GM19455 (cell line): Measurements from ENCODE around the gene SCAMP3.
"Not testable (repeated sequence)": the region's sequence is repeated elsewhere in the genome, so short reads cannot be mapped to it uniquely, and the experiment has no call there.

Experiments
- ATAC-seq: cut with Tn5 transposase; IDR thresholded peaks from one replicate; pipeline ENCODE4 v1.9.1; 2021; ENCODE audit not compliant: unreplicated experiment

SCAMP3 gene

GRCh38 chr1:155232001-155232978 lies 29.9 kb downstream of the SCAMP3 start:
- not testable (repeated sequence) for ATAC-seq

GRCh38 chr1:155231302-155231701 lies 30.9 kb downstream of the SCAMP3 start:
- not testable (repeated sequence) for ATAC-seq

GRCh38 chr1:155228096-155228427 lies 34.1 kb downstream of the SCAMP3 start:
- no peak for ATAC-seq

- ATAC-seq = peak; percentile 82
Observed at GRCh38 chr1:155227261-155228095, 34.7 kb downstream of the SCAMP3 start.

DNA sequence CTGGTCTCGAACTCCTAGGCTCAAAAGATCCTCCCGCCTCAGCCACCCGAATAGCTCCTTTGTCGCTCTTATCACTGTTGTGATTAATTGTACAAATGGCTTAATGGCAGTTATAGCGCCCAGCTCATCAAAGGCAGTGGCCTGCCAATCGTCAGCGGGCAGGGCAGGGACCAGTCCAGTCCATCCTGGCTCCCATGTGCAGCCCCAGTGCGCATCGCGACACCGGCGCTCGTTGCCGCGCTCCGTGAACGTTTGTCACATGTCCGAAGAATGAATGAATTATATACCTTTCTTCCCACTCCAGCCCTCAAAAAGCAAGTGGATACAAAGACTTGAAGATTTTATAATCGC lies 35.3 kb downstream of the SCAMP3 start:
- no peak for ATAC-seq

- ATAC-seq = no peak
Observed at GRCh38 chr1:155226188-155226909, 35.8 kb downstream of the SCAMP3 start.

GRCh38 chr1:155225404-155225759 lies 36.8 kb downstream of the SCAMP3 start:
- not testable (repeated sequence) for ATAC-seq

DNA sequence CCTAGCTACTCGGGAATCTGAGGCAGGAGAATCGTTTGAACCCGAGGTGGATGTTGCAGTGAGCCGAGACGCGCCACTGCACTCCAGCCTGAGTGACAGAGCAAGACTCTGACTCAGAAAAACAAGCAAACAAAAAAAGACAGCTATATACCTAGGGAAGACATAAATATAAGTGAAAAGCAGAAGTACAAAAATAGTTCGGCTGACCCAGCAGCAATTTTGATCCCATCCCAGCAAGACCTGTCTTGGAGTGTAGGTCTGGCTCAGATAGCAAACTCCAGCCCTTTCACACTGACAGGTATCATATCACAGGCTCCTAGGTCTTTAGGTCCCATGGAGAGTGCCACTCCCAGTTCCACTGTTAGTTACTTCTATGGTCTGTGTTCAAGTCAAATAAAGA lies 39.1 kb downstream of the SCAMP3 start:
- no peak for ATAC-seq

GRCh38 chr1:155220211-155220965 lies 41.8 kb downstream of the SCAMP3 start:
- ATAC-seq = not testable (repeated sequence)

GRCh38 chr1:155219592-155220031 lies 42.5 kb downstream of the SCAMP3 start:
- no peak for ATAC-seq

- no peak for ATAC-seq
Observed at GRCh38 chr1:155218854-155219591, 43.1 kb downstream of the SCAMP3 start.

DNA sequence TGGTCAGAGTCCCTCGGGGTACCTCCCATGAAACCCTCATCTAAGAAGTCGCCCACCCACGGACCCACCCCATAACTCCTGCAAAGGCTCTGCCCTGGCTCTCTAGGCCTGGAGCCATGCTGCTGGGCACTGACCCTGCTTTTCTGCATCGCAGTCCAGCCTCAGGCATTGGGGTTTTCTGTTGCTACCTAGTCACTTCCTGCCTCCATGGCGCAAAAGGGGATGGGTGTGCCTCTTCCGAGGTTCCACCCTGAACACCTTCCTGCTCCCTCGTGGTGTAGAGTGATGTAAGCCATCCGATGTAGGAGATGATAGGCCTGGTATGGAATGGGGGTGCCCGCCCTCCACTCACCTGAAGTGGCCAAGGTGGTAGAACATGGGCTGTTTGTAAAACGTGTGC lies 47.5 kb downstream of the SCAMP3 start:
- not testable (repeated sequence) for ATAC-seq

DNA sequence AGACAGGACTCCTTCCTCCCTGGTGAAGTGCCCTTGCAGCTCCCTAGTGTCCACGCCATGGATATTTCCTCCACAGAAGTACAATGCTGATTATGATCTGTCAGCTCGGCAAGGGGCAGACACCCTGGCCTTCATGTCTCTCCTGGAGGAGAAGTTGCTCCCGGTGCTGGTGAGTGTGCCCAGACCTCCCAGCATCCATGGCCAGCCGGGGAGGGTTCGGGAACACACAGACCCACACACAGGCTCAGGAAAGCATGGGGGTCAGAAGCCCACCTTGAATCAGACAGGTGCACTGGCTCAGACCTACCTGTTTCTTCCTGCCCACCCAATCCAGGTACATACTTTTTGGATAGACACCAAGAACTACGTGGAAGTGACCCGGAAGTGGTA lies 50.1 kb downstream of the SCAMP3 start:
- ATAC-seq = not testable (repeated sequence)

GRCh38 chr1:155211381-155212050 lies 50.6 kb downstream of the SCAMP3 start:
- ATAC-seq = not testable (repeated sequence)

- ATAC-seq = no peak
Observed at GRCh38 chr1:155210314-155211104, 51.7 kb downstream of the SCAMP3 start.

DNA sequence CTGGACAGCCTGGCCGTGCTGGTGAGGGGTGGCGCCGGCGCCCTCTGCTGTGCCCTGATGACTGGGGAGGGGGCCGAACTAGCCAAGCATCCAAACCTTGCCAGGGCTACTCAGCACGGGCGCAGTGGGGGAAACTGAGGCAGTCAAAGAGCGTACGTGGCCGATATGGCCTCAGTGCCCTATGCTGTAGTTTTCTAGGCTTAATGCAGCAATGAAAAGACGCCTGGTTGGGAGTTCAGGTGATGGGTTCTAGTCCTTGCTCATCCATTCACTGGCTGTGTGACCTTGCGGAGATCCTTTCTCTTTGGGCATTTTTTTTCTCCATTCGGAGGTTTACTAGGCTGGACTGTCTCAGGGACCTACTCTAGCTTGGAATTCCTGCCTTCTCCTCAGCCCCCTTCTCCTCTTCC lies 52.8 kb downstream of the SCAMP3 start:
- ATAC-seq = no peak

- ATAC-seq = peak; percentile 76
Observed at GRCh38 chr1:155208541-155209311, 53.4 kb downstream of the SCAMP3 start, which contains the start of gene MTX1. Gene MTX1, plus strand, starts transcription at chr1:155208695. Its CDS starts 110 bp downstream, at chr1:155208805.
